Measurements from ENCODE around the gene HSD3B7.

DNA sequence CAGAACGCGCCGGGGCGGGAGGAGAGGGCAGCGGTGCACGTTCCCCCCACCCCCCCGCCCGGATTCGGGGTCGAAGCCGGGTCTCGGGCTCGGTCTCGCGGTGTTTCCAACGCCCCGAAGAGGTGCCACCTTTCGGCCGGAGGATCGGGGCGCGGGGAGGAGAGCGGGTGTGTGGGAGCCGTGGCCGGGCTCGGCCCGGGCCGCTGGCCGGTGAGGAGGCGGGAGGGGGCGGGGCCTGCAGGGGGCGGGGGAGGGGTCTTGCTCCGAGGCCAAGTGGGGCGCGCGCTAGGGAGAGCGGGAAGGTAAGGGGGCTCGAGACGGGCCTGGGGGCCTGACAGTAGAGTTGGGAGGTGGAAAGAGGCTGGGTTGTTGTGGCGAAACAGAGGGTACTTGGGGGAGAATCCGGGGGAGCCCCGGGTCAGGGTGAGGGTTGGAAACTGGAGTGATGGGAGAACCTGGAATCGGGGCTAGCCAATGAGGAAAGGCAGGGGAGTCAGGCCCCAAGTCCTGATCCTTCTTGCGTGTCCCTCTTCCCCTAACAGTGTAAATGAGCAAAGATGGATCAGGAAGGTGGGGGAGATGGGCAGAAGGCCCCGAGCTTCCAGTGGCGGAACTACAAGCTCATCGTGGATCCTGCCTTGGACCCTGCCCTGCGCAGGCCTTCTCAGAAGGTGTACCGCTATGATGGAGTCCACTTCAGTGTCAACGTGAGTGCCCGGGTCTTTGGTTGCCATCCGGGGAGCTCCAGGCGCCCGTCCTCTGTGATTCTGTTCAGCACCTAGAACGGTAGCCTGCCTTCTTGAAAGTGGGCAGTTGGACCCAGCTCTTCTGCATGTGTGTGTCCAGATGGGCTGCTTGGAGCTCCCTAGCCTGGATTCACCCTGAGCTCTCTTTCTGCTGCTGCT, 26.6 kb upstream of the HSD3B7 start:
- TF ChIP-seq, protein P1, sequence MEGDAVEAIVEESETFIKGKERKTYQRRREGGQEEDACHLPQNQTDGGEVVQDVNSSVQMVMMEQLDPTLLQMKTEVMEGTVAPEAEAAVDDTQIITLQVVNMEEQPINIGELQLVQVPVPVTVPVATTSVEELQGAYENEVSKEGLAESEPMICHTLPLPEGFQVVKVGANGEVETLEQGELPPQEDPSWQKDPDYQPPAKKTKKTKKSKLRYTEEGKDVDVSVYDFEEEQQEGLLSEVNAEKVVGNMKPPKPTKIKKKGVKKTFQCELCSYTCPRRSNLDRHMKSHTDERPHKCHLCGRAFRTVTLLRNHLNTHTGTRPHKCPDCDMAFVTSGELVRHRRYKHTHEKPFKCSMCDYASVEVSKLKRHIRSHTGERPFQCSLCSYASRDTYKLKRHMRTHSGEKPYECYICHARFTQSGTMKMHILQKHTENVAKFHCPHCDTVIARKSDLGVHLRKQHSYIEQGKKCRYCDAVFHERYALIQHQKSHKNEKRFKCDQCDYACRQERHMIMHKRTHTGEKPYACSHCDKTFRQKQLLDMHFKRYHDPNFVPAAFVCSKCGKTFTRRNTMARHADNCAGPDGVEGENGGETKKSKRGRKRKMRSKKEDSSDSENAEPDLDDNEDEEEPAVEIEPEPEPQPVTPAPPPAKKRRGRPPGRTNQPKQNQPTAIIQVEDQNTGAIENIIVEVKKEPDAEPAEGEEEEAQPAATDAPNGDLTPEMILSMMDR (IDR thresholded peaks at IDR 0.05), result no peak
- TF ChIP-seq POLR2A (IDR thresholded peaks at IDR 0.05), result no peak

Data from suprapubic skin (tissue), 3 donors.